NCI-H2081 treated with DMSO at 0.1 percent for 48 hours (cell line): ENCODE results near the gene BMPR2.
"Not testable (repeated sequence)": the region's sequence is repeated elsewhere in the genome, so short reads cannot be mapped to it uniquely, and the experiment has no call there.

Experiments
- DNase-seq: peaks from one replicate; lab custom pipeline; 2025; lab: John Stamatoyannopoulos, UW

BMPR2 gene

DNA sequence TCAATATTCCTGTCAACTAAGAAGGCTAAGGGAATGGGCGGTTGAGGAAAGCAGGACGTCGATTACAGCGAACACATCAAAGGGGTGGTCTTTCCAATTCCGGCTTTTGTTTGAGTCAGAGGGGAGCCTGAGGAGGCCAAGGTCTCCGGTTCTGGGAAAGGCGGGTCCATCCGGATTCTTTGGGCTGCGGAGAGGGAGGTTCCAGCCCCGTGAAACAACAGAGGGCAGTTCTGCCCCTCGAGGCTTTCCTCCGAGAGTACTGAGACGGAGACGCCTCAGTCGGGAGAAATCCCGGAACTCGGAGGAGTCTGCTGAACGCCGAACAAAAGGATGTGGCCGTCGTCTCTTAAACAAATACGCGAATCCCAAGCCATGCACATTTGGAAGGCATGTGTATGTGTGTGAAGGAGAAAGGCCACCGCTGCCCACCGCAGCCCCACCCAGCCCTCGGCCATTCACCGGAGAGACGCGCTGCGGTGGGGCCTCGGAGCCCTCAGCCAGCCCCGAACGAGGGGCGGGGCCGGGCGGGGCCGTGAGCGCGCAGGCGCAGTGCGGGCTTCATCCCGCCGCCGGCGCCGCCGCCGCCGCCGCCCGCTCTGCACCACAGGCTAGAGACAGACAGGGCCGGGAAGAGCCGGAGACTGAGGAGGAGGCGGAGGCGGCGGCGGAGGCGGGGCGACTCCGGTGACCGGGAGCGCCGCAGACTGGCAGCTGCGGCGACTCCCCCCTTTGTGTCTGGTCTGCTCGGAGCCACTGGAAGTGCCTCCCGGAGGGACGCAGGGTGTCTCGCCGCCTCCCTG is at the start of gene BMPR2:
BMPR2 (plus strand) TSS at position 719 of the 800 bp plus-strand sequence. CDS start 1,148 bp downstream, outside the sequence.
- DNase-seq = peak; percentile 74

DNA sequence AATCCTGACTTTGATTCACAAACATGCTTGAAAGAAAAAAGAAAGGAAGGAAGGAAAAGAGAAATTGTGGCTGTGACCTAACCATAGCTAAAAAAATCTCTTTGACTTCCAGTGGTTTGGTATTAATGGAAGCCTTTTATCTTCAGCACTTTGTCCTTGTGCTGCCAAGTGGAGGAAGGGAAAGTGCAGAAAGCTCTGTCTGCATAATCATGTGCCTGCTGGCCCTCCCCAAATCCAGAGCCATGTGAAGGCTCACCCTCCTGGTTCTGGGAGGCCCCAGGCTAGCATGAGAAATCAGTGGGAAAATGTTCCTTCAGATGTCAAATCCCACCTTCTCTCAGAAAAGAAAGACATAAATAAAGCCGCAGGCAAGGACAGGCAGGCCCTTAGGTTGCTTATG is 48.3 kb upstream of the BMPR2 start:
- no peak for DNase-seq

DNA sequence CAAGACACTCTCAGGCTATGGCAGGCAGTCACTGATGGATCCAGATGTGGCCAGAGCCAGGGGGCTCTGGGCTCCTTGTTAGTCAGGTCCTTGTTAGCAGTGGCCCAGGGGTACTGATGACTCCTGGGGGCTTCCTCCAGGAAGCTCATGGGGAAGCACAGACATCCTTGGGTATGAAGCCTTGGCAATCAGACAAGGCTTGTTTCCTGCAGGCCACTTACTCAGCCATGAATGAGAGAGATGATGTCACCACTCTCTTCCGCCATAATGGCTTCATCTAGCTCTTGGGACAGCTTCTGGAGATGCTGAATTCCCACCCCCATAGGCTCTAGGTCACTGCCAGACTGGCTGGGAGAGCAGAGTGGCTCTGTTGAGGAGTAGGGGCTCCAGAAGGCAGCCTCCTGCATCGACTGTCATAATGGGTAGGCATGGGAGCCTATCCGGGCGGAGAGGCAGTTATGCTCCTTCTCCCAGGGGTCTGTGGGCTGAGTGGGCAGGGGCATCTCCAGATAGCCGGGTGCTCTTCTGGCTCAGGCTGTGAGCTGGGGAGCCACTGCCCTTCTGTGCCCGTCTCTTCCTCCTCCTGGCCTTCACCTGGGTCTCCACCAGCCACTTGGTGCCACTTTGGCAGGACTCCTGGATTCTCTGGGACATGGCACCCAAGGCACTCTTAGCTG is 40.2 kb upstream of the BMPR2 start:
- no peak for DNase-seq

DNA sequence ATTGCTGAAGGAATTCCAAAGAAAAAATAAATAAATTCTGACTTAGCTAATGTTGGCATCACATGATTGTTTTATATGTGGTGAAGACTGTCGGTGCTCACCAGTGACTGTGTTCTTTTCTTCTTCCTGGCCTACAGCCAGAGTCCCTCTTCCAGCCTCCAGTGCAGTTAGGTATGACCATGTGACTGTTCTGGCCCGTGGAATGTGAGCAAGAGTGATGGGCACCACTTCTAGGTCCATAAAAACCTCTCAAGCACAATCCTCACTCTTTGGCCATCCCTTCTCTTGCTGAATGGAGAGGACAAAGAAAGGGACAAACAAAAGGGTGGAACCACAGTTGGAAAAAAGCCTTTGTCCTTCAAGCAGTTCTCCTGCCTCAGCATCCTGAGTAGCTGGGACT is 39.0 kb upstream of the BMPR2 start:
- DNase-seq = no peak

DNA sequence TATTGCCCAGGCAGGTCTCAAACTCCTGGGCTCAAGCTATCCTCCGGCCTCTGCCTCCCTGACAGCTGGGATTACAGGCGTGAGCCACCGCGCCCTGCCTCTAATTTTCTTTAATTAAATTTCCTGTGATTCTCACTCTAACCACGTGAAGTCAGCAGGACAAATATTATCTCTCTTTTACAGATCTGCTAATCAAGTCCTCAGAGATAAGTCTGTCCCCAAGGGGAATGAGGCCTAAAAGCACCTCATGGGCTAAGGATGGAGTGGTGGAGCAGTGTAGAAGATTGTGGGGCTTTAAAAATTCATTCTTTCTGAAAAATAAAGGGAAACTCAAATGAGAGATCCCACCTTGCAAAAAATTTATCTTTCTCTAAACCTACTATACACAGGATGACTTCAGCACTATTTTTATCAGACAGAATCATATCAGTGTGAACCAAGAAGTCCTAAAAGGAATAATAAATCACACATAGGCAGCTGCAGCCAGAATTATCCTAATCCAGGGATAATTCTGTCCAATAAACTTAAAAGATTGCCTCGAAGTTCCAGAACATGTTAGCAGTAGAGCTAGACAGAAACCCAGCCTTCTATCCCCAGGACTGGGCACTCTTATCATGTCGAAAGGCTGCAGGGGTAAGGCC is 38.3 kb upstream of the BMPR2 start:
- no peak for DNase-seq

DNA sequence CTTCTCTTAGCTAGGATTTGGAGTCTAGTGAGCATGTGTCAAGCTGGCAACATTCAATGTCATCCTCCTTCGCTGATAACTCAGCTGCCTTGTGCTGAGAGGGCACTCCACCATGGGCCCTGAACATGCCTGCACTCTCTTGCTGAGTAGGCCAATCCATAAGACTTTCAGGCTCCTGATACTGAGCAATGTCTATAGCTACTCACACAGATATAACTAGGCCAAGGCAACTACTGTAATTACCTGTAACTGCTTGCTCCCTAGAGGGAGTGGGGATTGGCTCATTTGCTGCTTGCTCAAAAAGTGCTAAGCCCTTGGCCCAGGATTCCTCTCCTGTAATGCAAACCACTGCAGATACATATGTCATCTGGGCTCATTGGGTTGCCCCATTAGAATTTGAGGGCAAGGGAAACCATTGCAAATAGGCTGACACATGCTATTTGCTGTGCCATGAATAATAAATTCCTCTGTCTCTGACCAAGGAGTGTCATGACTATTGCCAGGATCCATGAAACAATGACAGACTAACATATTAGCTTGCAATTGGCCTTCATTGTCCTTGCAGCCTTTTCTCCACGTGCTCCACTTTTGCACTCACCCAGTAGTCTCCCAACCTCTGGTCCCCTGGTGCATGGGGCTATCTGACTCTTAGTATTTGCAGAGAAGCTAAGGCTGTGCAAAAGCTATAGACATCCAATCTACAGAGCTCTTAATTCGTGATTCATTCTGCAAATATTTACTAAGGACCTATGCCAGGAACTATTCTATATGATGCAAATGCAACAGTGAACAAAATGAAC is 36.9 kb upstream of the BMPR2 start:
- no peak for DNase-seq

DNA sequence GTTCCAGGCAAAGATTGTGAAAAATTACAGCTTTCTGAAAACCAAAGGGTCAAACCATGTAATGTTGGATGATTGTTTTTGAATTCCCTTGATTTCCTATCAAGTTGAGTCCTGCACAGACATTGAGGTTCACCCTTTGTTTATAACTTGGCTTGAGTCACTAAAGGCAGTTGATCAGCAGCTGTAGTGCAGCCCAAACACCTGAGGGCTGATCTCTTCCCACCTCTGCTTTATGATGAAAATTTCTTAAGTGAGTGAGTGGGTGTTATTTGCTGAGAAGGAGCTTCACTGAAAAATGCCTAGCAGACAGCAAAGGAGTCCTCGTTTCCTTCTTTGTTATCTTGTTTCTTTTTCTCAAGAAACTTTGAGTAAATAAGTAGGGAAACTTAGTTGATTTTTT is 31.9 kb upstream of the BMPR2 start:
- no peak for DNase-seq

DNA sequence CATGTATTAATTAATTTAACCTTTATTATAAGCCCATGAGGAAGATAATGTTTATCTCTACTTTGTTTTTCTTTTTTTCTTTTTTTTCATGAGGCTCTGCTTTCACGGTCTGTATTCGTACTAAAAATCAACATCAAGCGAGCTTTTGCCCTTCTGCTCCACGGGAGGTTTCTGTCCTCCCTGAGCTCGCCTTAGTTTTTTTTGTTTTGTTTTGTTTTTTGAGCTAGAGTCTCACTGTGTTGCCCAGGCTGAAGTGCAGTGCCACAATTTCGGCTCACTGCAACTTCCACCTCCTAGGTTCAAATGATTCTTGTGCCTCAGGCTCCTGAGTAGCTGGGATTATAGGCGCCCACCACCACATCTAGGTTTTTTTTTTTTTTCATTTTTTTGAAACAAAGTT is 29.9 kb upstream of the BMPR2 start:
- no peak for DNase-seq

DNA sequence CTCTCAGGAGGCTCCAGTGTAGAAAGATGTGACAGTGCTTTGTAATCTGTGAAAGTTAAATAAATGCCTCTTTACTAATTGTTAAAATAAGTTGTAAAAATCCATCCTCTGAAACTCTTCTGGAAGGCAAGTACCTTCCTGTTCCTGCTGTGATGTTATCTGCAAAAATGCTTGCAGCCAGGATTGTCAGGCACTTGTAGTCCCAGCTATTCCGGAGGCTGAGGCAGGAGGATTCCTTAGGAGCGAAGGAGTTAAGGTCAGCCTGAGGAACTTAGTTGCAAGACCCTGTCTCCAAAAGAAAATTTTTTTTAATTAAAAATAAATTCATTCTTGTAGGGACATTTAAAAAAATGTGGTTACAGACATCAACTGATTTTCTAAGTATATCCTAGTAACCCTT is 22.7 kb upstream of the BMPR2 start:
- DNase-seq = no peak

DNA sequence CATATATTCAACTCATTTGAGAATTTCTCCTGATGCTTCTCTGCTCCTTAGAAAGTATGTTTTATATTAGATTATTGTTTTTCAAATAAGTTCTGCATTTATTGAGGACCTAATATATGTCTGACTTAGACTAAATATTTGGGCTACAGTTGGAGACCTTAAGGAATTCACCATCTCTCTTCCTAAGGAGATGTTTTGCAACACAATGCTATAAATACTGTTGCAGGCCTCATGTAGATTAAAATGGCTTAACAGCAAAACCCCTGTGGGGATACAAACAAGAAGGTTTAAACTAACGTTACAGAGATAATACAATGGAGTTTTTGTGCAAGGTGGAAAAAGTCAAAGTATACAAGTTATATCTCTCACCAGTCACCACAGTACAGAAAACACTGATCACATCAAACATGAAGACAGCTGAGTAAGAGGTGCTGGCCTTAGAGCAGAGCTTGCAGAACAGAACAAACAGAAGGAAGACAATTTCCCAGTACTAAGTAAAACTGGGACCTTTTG is 20.1 kb upstream of the BMPR2 start:
- no peak for DNase-seq

DNA sequence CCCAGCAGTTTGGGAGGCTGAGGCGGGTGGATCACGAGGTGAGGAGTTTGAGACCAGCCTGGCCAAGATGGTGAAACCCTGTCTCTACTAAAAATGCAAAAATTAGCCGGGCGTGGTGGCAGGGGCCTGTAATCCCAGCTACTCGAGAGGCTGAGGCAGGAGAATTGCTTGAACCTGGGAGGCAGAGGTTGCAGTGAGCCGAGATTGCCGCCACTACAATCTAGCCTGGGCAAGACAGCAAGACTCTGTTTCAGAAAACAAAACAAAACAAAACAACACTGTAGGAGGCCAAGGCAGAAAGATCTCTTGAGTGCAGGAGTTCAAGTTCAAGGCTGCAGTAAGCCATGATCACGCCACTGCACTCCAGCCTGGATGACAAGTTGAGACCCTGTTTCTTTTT is 17.2 kb upstream of the BMPR2 start:
- not testable (repeated sequence) for DNase-seq

DNA sequence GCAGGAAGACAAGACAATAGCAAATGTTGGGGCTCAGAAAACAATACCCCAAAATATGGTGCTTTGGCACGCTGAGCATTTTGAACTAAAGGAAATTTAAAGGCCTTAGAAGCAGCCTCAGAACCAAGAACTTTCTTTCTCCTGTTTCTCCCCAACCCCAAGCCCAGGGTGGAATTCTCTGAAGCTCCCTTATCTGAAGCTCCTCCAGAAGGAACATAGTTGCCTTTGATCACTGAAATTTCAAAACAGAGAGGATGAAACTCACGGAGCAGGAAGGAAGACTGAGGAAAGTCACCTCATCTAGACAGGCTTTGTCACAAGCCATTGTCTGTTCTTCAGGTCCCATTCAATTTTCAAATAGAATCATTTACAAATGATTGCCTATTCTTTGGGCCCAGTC is 15.5 kb upstream of the BMPR2 start:
- DNase-seq = no peak

DNA sequence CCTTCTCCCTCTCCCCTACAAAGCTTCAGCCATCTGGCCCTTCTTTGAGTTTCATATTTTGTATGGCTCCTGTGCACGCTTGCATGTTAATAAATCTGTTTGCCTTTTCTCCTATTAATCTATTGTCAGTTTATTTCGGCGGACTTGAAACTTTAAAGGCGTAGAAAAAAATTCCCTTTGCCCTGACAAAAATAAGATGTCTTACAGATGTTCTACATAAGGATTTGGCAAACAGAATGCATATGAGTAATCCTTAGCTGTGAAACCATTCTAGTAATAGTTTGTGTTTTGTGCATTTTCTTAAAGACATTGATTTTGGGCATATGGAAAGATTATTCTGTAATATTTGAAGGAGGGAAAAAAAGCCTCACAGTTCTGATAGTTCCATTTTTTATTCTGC is 15.0 kb upstream of the BMPR2 start:
- DNase-seq = no peak

DNA sequence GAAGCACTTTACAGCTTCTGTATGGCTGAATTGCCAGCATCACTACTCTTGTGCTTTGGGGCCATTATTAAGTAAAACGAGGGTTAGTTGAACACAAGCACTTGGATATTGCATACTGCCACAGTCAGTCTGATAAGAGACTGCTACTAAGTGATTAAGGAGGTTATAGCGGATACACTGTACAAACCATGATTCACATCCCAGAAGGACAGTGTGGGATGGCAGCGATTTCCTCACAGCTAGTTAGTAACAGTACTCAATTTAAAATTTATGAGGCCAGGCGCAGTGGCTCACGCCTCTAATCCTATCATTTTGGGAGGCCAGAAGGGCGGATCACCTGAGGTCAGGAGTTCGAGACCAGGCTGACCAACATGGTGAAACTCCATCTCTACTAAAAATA is 2.6 kb upstream of the BMPR2 start:
- DNase-seq = no peak

DNA sequence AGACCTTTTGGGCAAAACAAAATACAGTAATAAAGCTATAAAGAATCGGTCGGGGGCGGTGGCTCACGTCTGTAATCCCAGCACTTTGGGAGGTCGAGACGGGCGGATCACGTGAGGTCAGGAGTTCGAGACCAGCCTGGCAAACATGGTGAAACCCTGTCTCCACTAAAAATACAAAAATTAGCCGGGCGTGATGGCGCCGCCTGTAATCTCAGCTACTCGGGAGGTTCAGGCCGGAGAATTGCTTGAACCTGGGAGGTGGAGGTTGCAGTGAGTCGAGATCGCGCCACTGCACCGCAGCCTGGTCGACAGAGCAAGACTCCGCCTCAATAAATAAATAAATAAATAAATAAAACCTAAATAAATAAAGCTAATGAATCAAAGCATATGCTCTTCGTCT is 1.7 kb upstream of the BMPR2 start:
- not testable (repeated sequence) for DNase-seq

DNA sequence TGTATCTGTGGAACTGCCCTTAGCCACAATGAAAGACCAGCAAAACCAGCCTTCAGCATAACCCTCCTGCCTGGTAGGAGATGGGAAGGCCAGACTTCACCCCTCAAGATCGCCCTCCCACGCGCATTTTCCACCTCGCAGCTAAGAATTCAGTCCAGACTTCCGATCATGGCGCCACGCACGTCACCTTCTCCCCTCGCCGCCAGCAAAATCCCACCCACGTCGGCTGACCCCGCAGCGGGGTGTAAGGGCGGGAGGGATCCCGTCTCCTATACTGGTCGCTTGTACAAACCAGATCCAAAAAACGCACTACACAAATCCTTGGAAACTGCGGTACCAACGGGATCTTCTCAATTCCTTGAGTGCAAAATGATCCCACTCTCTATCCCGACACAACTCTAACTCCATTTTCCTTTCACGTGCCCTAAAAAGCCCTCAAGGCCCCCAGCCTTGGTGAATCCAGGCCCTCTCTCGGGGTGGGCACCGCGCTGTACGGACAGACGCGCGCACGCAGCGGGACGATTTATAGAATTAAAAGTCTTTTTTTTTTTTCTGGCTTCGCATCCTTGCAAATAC is 1.0 kb upstream of the BMPR2 start:
- DNase-seq = no peak

DNA sequence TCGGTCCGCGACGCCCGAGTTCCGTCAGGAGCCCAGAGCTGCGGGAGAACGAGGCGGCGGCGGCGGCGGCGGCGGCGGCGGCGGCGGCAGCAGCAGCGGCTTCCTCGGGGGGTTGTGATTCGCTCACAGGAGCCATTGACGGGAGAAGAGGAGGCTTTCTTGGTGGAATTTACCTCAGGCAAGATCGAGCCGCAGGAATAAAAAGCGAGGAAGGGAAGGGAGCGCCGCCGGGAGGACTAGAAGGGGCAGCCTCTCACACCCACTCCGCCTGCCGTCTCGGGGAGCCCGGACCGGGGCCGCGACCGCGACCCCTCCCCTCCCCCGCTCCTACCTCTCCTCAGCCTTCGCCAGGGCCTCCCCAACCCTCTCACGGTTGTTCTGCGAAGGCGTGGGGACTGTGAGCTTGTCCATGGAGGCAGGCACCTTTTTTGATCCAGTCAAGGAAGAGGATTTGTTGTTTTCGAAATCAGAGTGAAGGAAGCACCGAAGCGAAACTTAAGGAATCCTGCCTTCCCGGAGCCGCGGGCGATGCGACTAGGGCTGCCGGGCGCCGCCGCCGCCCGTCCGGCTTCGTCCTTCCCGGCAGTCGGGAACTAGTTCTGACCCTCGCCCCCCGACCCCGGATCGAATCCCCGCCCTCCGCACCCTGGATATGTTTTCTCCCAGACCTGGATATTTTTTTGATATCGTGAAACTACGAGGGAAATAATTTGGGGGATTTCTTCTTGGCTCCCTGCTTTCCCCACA is 506 bp downstream of the BMPR2 start:
- no peak for DNase-seq

DNA sequence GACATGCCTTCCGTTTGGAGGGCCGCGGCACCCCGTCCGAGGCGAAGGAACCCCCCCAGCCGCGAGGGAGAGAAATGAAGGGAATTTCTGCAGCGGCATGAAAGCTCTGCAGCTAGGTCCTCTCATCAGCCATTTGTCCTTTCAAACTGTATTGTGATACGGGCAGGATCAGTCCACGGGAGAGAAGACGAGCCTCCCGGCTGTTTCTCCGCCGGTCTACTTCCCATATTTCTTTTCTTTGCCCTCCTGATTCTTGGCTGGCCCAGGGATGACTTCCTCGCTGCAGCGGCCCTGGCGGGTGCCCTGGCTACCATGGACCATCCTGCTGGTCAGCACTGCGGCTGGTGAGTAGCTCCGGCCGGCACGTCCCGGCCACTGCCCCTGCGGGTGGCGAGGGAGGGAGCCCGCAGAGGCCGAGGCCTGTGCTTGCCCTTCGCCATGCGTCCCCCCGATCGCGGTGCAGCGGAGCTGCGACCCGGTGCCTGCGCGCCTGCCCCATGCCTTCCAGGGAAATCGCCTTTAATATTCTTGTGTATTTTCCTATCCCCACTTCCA is 1.2 kb downstream of the BMPR2 start:
- no peak for DNase-seq

DNA sequence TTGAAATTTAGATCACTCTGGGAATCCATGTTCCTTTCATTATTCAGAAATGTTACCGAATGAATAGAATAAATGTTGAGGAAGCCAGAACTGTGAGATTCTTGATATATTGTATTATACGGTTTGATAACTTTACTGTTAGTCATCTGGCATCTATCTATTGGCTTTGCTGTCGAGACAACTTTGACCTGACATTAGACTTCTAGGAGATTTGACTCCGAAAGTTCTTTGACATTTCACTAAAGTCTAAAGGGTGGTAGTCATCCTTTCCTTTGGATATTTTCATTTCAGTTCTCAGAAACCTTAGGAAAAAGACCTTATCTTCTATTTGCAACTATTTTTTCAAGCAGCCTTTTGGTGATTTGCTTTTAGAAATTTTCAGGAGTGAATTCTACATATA is 1.9 kb downstream of the BMPR2 start:
- DNase-seq = no peak

DNA sequence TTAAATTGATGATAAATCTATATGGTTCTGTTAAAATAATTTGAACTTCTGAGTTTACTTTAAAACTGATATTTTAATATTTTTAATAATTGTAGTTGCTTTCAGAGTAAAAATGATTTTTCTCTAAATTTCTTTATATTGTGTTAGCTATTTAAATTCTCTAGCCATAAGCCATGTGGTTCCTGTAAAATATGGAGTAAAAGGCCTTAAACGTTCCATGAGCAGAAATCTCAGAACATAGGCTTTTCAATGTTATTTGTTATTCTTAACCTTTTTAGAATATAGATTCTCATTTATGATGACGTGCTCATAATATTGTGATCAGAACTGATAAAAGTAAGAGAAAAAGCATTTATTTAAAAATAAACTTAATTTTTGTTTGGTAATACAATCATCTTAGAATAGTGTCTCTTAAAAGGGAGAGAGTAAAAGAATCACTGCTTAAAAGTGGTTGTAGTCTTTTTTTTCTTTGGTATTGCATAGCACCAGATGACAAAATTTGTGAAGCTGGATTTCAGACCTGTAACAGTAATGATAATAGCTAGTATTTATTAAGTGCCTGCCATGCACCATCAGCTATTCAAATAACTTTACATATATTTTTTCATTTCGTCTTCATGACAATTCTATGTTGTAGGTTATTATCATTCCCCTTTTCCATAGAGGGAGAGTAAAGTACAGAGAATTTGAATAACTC is 2.7 kb downstream of the BMPR2 start:
- no peak for DNase-seq
